Measurements from ENCODE around the gene NBPF14. TPM values are rescaled to one million over a fixed set of nuclear protein-coding genes. Genes with fewer than 3 reads are reported as not detected.
"Not testable (repeated sequence)": the region's sequence is repeated elsewhere in the genome, so short reads cannot be mapped to it uniquely, and the experiment has no call there.

NBPF14 gene
- 10 to 100 TPM; 11.7 to 21.6 (median 14.7) TPM for total RNA-seq
- long read RNA-seq, partial matches to known transcripts: 1 of 2 reads
- long read RNA-seq, other reads (novel, unspliced or antisense): 1 of 2 reads

- H3K4me3 ChIP-seq; intact Hi-C loops (cut with DNase I); ATAC-seq; H3K27me3 ChIP-seq; H3K9me3 ChIP-seq; H3K27ac ChIP-seq; DNase-seq; H3K4me1 ChIP-seq; H3K36me3 ChIP-seq: not testable (repeated sequence)
- no CpG with 5 or more reads among the region's 5 CpGs for WGBS (ENCODE audit: insufficient coverage, low coverage, low lambda C conversion rate, missing lambda C conversion rate)
Observed at GRCh38 chr1:148595911-148596310, at the start of gene NBPF14. Gene NBPF14, minus strand, starts transcription at chr1:148596011. Its CDS starts 294 bp downstream, at chr1:148595717.

GRCh38 chr1:148625451-148625850, 29.6 kb upstream of the NBPF14 start:
- H3K4me1 ChIP-seq; intact Hi-C loops (cut with DNase I); H3K9me3 ChIP-seq; H3K4me3 ChIP-seq; ATAC-seq; H3K27ac ChIP-seq; H3K36me3 ChIP-seq; H3K27me3 ChIP-seq: not testable (repeated sequence)
- peak in 2 of 3 donors; percentile 39 to 49 for DNase-seq
- 0% methylated on average over 1 of the region's 6 CpGs for WGBS (ENCODE audit: insufficient coverage, low coverage, low lambda C conversion rate, missing lambda C conversion rate)

- WGBS (ENCODE audit: insufficient coverage, low coverage, low lambda C conversion rate, missing lambda C conversion rate): no CpG with 5 or more reads among the region's 1 CpG
- DNase-seq; H3K27me3 ChIP-seq; H3K4me3 ChIP-seq; ATAC-seq; H3K4me1 ChIP-seq; intact Hi-C loops (cut with DNase I); H3K27ac ChIP-seq; H3K9me3 ChIP-seq; H3K36me3 ChIP-seq: not testable (repeated sequence)
Observed at GRCh38 chr1:148618216-148618615, 22.4 kb upstream of the NBPF14 start.

GRCh38 chr1:148605266-148605665, 9.5 kb upstream of the NBPF14 start:
- H3K27me3 ChIP-seq; intact Hi-C loops (cut with DNase I); ATAC-seq; H3K36me3 ChIP-seq; H3K4me1 ChIP-seq; DNase-seq; H3K27ac ChIP-seq; H3K4me3 ChIP-seq; H3K9me3 ChIP-seq: not testable (repeated sequence)
- 40% methylated on average over 1 of the region's 2 CpGs for WGBS (ENCODE audit: insufficient coverage, low coverage, low lambda C conversion rate, missing lambda C conversion rate)

- ATAC-seq; H3K27ac ChIP-seq; intact Hi-C loops (cut with DNase I); H3K9me3 ChIP-seq; DNase-seq; H3K4me1 ChIP-seq; H3K4me3 ChIP-seq; H3K36me3 ChIP-seq; H3K27me3 ChIP-seq: not testable (repeated sequence)
- WGBS (ENCODE audit: insufficient coverage, low coverage, low lambda C conversion rate, missing lambda C conversion rate): 29% methylated on average over 1 of the region's 5 CpGs
Observed at GRCh38 chr1:148595360-148595759, 451 bp downstream of the NBPF14 start.

GRCh38 chr1:148591098-148591497, 4.7 kb downstream of the NBPF14 start:
- no CpG with 5 or more reads among the region's 5 CpGs for WGBS (ENCODE audit: insufficient coverage, low coverage, low lambda C conversion rate, missing lambda C conversion rate)
- ATAC-seq: not testable (repeated sequence)

GRCh38 chr1:148532158-148532557, 63.7 kb downstream of the NBPF14 start:
- DNase-seq; H3K4me1 ChIP-seq; H3K27ac ChIP-seq; H3K4me3 ChIP-seq; H3K27me3 ChIP-seq; ATAC-seq; H3K9me3 ChIP-seq; intact Hi-C loops (cut with DNase I); H3K36me3 ChIP-seq: not testable (repeated sequence)
- no CpG with 5 or more reads among the region's 4 CpGs for WGBS (ENCODE audit: insufficient coverage, low coverage, low lambda C conversion rate, missing lambda C conversion rate)

More at GRCh38 chr1:148591098-148591497, 4.7 kb downstream of the NBPF14 start:
- intact Hi-C loops (cut with DNase I); H3K27me3 ChIP-seq; H3K36me3 ChIP-seq; H3K4me1 ChIP-seq; H3K27ac ChIP-seq; DNase-seq; H3K9me3 ChIP-seq; H3K4me3 ChIP-seq: not testable (repeated sequence)

GRCh38 chr1:148529101-148529567, 66.7 kb downstream of the NBPF14 start:
- H3K36me3 ChIP-seq; H3K9me3 ChIP-seq; H3K27ac ChIP-seq; ATAC-seq; H3K4me1 ChIP-seq; H3K27me3 ChIP-seq; intact Hi-C loops (cut with DNase I): not testable (repeated sequence)
- H3K4me3 ChIP-seq: peak overlapping the region in 1 of 3 donors; percentile 29
- peak in 2 of 3 donors; percentile 27 to 46 for DNase-seq
- WGBS (ENCODE audit: insufficient coverage, low coverage, low lambda C conversion rate, missing lambda C conversion rate): 10% methylated on average over 18 of the region's 25 CpGs

- H3K4me3 ChIP-seq: peak overlapping the region in 1 of 3 donors; percentile 29
Observed at GRCh38 chr1:148528591-148528990, 67.2 kb downstream of the NBPF14 start.

GRCh38 chr1:148526587-148526986, 69.2 kb downstream of the NBPF14 start:
- intact Hi-C loops (cut with DNase I): not testable (repeated sequence)

More at GRCh38 chr1:148528591-148528990, 67.2 kb downstream of the NBPF14 start:
- DNase-seq; H3K27me3 ChIP-seq; H3K9me3 ChIP-seq; H3K4me1 ChIP-seq; ATAC-seq; intact Hi-C loops (cut with DNase I); H3K36me3 ChIP-seq; H3K27ac ChIP-seq: not testable (repeated sequence)
- 5% methylated on average over 3 of the region's 24 CpGs for WGBS (ENCODE audit: insufficient coverage, low coverage, low lambda C conversion rate, missing lambda C conversion rate)

GRCh38 chr1:148523205-148524144, 72.3 kb downstream of the NBPF14 start:
- H3K9me3 ChIP-seq; H3K27me3 ChIP-seq; H3K4me1 ChIP-seq; DNase-seq; H3K36me3 ChIP-seq; intact Hi-C loops (cut with DNase I): not testable (repeated sequence)
- Histone ChIP-seq H3K4me3 (peak overlapping the region in 1 of 3 donors; percentile 36), H3K27ac (peak overlapping the region in 2 of 3 donors; percentile 24 to 80)
- WGBS (ENCODE audit: insufficient coverage, low coverage, low lambda C conversion rate, missing lambda C conversion rate): 7% methylated on average over 5 of the region's 35 CpGs
- peak; percentile 23 to 39 (median 26) for ATAC-seq

More at GRCh38 chr1:148526587-148526986, 69.2 kb downstream of the NBPF14 start:
- not testable (repeated sequence) for H3K27ac ChIP-seq, H3K36me3 ChIP-seq, DNase-seq, ATAC-seq, H3K9me3 ChIP-seq, H3K4me3 ChIP-seq, H3K27me3 ChIP-seq, H3K4me1 ChIP-seq
- 40% methylated on average over 1 of the region's 2 CpGs for WGBS (ENCODE audit: insufficient coverage, low coverage, low lambda C conversion rate, missing lambda C conversion rate)
